SKM-1 treated with dmso at 0.1 percent for 144 hours (cell line): Measurements from ENCODE around the gene TECPR1.
A peak's percentile ranks its signal among the peaks of the same experiment; 100 is the strongest.
"Not testable (repeated sequence)": the region's sequence is repeated elsewhere in the genome, so short reads cannot be mapped to it uniquely, and the experiment has no call there.

Source experiments
- DNase-seq: peaks from one replicate; lab custom pipeline; 2025; ENCODE audit not compliant: unreplicated experiment; lab: John Stamatoyannopoulos, UW

The TECPR1 gene

GRCh38 chr7:98230746-98231471, 21.1 kb downstream of the TECPR1 start:
- DNase-seq = no peak

- DNase-seq = no peak
Measured at GRCh38 chr7:98229991-98230745, 21.9 kb downstream of the TECPR1 start.

GRCh38 chr7:98229441-98229840, 22.6 kb downstream of the TECPR1 start:
- no peak for DNase-seq

GRCh38 chr7:98228801-98229200, 23.2 kb downstream of the TECPR1 start:
- DNase-seq = no peak

- no peak for DNase-seq
Measured at GRCh38 chr7:98227939-98228338, 24.1 kb downstream of the TECPR1 start.

GRCh38 chr7:98225913-98226614, 26.0 kb downstream of the TECPR1 start:
- DNase-seq = no peak

GRCh38 chr7:98224701-98225181, 27.3 kb downstream of the TECPR1 start:
- no peak for DNase-seq

- no peak for DNase-seq
Measured at GRCh38 chr7:98223898-98224700, 27.9 kb downstream of the TECPR1 start.

GRCh38 chr7:98223351-98223897, 28.6 kb downstream of the TECPR1 start:
- DNase-seq = no peak

GRCh38 chr7:98222533-98223195, 29.4 kb downstream of the TECPR1 start:
- no peak for DNase-seq

GRCh38 chr7:98221611-98222532, 30.2 kb downstream of the TECPR1 start:
- DNase-seq = no peak

- not testable (repeated sequence) for DNase-seq
Measured at GRCh38 chr7:98219382-98219781, 32.6 kb downstream of the TECPR1 start.

GRCh38 chr7:98217623-98218582, 34.1 kb downstream of the TECPR1 start:
- DNase-seq = peak; percentile 16

GRCh38 chr7:98216941-98217622, 35.0 kb downstream of the TECPR1 start:
- no peak for DNase-seq

- DNase-seq = no peak
Measured at GRCh38 chr7:98215561-98216495, 36.2 kb downstream of the TECPR1 start.

- no peak for DNase-seq
Measured at GRCh38 chr7:98214811-98215321, 37.2 kb downstream of the TECPR1 start.
